Gastroesophageal sphincter (tissue), 4 donors: ENCODE measurements around the gene RANGAP1. TPM values are rescaled to one million over a fixed set of nuclear protein-coding genes. Genes with fewer than 3 reads are reported as not detected.

Source experiments
- ATAC-seq: fragments of 150-250 bp; one replicate; pipeline ENCODE4 v1.9.1; 2016; ENCODE audit warnings: mild to moderate bottlenecking, moderate library complexity
- H3K27ac ChIP-seq, 4 donors: fragments of 200-600 bp; sonication (generic) in 3 of 4; 1 replicate in 3 of 4; 2 replicates in 1 of 4; pipeline ENCODE4 v1.5.1; 2016 to 2019
- H3K27me3 ChIP-seq: fragments of 200-600 bp; sonication (generic); one replicate; pipeline ENCODE4 v1.5.1; 2019
- H3K36me3 ChIP-seq, 2 donors: fragments of 200-600 bp; sonication (generic); one replicate each; pipeline ENCODE4 v1.5.1; 2019; ENCODE audit warnings: control low read depth in 1 of 2
- H3K4me1 ChIP-seq, 3 donors: fragments of 200-600 bp; sonication (generic); 1 replicate in 2 of 3; 2 replicates in 1 of 3; pipeline ENCODE4 v1.5.1; 2016 to 2019; ENCODE audit warnings: control low read depth in 2 of 3
- H3K4me3 ChIP-seq, 2 donors: fragments of 200-600 bp; sonication (generic); one replicate each; pipeline ENCODE4 v1.5.1; 2019; ENCODE audit warnings: mild to moderate bottlenecking in 1 of 2, moderate library complexity in 1 of 2
- H3K9me3 ChIP-seq, 3 donors: fragments of 200-600 bp; sonication (generic); one replicate each; pipeline ENCODE4 v1.5.1; 2017 to 2019; ENCODE audit warnings: control low read depth in 2 of 3
- EP300 ChIP-seq: sonication (generic); formaldehyde crosslinking; IDR thresholded peaks from one replicate; pipeline ENCODE4 v1.6.1; 2017; ENCODE audit warnings: antibody characterized with exemption, mild to moderate bottlenecking
- POLR2A ChIP-seq, 2 donors: fragments of 450-650 bp; IDR thresholded peaks; one replicate each; pipeline ENCODE4 v1.6.1; 2017; ENCODE audit warnings: antibody characterized with exemption in 2 of 2, mild to moderate bottlenecking in 2 of 2, moderate library complexity in 1 of 2
- POLR2AphosphoS5 ChIP-seq: sonication (generic); formaldehyde crosslinking; IDR thresholded peaks from one replicate; pipeline ENCODE4 v1.6.1; 2017; ENCODE audit warnings: antibody characterized with exemption
- WGBS, 2 donors: methylation state at CpG; one replicate each; pipeline ENCODE4 v1.1.5; 2018; ENCODE audit warnings: low coverage in 1 of 2; 5-methylcytosine and 5-hydroxymethylcytosine counted together
- small RNA-seq, 4 donors: library from RNA; depleted of rRNA; stranded (forward); fragments of <200 nt; gene quantifications; one replicate each; pipeline ENCODE3, GENCODE V24; 2016
- total RNA-seq, 4 donors: library from RNA; depleted of rRNA; stranded (reverse); fragments of >200 nt; gene quantifications; one replicate each; pipeline ENCODE4 v1.1.0, GENCODE V29; 2016
- TF ChIP-seq, protein P1 (sequence below), 4 experiments: fragments of 200-600 bp in 2 of 4; fragments of 450-650 bp in 2 of 4; sonication (generic) in 1 of 4; IDR thresholded peaks; one replicate each; pipeline ENCODE4 v1.5.1; 2017 to 2019; ENCODE audit warnings: antibody characterized with exemption in 4 of 4, mild to moderate bottlenecking in 2 of 4, moderate library complexity in 2 of 4

RANGAP1 gene
- total RNA-seq, 4 donors from 2014 or later, result 47.9 to 91.5 (median 59.1) TPM

DNA sequence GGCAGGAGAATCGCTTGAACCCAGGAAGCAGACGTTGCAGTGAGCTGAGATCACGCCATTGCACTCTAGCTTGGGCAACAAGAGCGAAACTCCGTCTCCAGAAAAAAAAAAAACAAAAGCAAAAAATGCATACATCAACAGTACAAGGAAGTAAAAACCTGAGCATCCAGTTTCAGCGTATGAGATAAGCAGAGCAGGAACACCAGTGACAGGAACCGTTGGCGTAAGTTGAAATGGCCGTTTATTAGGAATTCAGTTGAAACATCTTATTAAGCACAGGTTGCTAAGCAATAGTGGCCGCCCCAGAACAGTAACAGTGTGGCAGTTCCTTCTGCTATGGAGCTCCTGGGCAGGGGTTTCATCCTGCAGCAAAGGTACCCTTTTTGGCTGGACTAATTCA, 84.8 kb downstream of the RANGAP1 start:
- peaks cover 0 to 29% (median 17%) of the 10 kb centered on the region in 3 donors for H3K4me1 ChIP-seq
- WGBS, 2 donors, result 64 to 76% methylated on average over 4 to 9 of the region's 10 CpGs
- no peaks in the 10 kb centered on the region for H3K9me3 ChIP-seq
- H3K27me3 ChIP-seq, result no peaks in the 10 kb centered on the region
- no peak overlapping the region for H3K4me3 ChIP-seq
- H3K36me3 ChIP-seq, result no peaks in the 10 kb centered on the region
- no peak for TF ChIP-seq POLR2AphosphoS5
- TF ChIP-seq, protein P1, sequence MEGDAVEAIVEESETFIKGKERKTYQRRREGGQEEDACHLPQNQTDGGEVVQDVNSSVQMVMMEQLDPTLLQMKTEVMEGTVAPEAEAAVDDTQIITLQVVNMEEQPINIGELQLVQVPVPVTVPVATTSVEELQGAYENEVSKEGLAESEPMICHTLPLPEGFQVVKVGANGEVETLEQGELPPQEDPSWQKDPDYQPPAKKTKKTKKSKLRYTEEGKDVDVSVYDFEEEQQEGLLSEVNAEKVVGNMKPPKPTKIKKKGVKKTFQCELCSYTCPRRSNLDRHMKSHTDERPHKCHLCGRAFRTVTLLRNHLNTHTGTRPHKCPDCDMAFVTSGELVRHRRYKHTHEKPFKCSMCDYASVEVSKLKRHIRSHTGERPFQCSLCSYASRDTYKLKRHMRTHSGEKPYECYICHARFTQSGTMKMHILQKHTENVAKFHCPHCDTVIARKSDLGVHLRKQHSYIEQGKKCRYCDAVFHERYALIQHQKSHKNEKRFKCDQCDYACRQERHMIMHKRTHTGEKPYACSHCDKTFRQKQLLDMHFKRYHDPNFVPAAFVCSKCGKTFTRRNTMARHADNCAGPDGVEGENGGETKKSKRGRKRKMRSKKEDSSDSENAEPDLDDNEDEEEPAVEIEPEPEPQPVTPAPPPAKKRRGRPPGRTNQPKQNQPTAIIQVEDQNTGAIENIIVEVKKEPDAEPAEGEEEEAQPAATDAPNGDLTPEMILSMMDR (IDR thresholded peaks at IDR 0.05), result no peak
- TF ChIP-seq EP300, result no peak
- no peak for TF ChIP-seq POLR2A (IDR thresholded peaks at IDR 0.05)
- ATAC-seq, result no peak
- H3K27ac ChIP-seq, result no peak overlapping the region

GRCh38 chr22:41198027-41198580, 87.9 kb downstream of the RANGAP1 start:
- WGBS, 2 donors, result 0 to 1% methylated on average over 6 to 9 of the region's 9 CpGs
- Histone ChIP-seq H3K36me3 (no peaks in the 10 kb centered on the region), H3K4me1 (peaks cover 0 to 19% (median 11%) of the 10 kb centered on the region in 3 donors), H3K27me3 (no peaks in the 10 kb centered on the region), H3K9me3 (no peaks in the 10 kb centered on the region), H3K4me3 (peak overlapping the region; percentile 38 to 66), H3K27ac (peak overlapping the region in 3 of 4 donors; percentile 60 to 65 (median 60))
- TF ChIP-seq EP300, result no peak
- no peak for TF ChIP-seq POLR2A (IDR thresholded peaks at IDR 0.05)
- TF ChIP-seq POLR2AphosphoS5, result no peak
- TF ChIP-seq, protein P1 (IDR thresholded peaks at IDR 0.05), result no peak
- no peak for ATAC-seq

DNA sequence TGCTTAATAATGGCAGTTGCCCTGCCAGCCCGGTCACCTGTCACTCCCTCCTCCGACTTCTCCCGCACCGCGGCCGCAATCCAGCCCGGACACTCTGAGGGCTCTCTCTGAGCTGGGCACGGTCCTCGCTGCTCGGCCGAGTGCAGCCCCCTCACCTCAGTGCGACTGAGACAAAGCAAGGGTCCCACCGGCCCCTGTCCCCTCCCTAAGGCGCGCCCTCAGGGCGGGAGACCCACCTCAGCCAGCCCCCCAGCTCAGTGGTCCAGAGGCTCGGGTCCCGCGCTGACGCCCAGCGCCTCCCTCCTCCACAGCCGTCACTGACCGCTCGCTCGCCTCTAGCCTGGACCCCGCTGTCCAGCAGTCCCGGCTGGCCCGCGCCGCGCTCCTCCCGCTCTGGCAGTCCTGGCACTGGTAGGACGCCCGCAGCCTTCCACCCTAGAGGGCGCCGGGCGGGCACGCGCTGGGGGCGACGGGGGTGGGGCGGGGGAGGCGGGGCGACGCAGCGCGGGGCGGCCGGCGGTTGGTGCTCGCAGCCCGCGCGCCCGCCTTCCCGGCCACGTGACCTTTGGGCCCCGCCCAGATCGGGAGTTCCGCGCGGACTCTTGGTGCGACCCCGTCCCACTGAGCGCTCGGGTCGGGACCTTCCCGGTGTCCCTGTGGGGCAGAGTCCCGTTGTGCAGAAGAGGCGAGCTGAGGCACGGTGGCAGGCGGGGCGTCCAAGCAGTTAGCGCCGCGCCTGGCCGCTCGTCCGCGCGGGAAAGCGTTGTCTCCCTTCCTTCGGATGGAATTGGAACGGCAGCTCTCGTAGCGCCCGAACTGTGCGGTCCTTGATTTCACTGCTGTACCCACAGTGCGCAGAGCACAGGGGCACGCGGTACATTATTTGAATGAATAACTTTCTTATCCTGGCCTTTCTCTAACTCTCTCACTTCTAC, 88.7 kb downstream of the RANGAP1 start:
- Histone ChIP-seq H3K27me3 (no peaks in the 10 kb centered on the region), H3K27ac (peak overlapping the region in 3 of 4 donors; percentile 60 to 65 (median 60)), H3K36me3 (no peaks in the 10 kb centered on the region), H3K4me1 (peaks cover 0 to 19% (median 11%) of the 10 kb centered on the region in 3 donors), H3K4me3 (peak overlapping the region; percentile 38 to 66), H3K9me3 (no peaks in the 10 kb centered on the region)
- no CpG with 5 or more reads among the region's 91 CpGs for WGBS, 2 donors
- TF ChIP-seq EP300 (no peak), POLR2A (IDR thresholded peaks at IDR 0.05) (peak in 1 of 2 donors; percentile 19), POLR2AphosphoS5 (peak; percentile 29)
- TF ChIP-seq, protein P1 (IDR thresholded peaks at IDR 0.05), result peak in 3 of 4 experiments; percentile 30 to 38 (median 32)
- peak; percentile 95 for ATAC-seq

Small RNA genes lying within 50 kb of the gene (small RNA-seq; reads per million reads assigned to genes)
- 0 reads per million in 4 donors for gene MIR6889

Other genes starting within 250 kb of the RANGAP1 start
- 100 to 1,000 TPM in 1 of 4 donors, 10 to 100 TPM in 3; 57.8 to 107 (median 79.2) TPM for gene EP300, start 193.6 kb downstream of the RANGAP1 start, total RNA-seq
- 10 to 100 TPM; 11.9 to 27.5 (median 21.6) TPM for gene L3MBTL2, start 80.9 kb downstream of the RANGAP1 start, total RNA-seq
- 10 to 100 TPM in 1 of 4 donors, 1 to 10 TPM in 3; 5.9 to 12.6 (median 7.4) TPM for gene CHADL, start 45.3 kb downstream of the RANGAP1 start, total RNA-seq
- 10 to 100 TPM; 39.0 to 65.2 (median 39.5) TPM for gene ZC3H7B, start 15.3 kb upstream of the RANGAP1 start, total RNA-seq
- 10 to 100 TPM; 26.1 to 50.7 (median 37.0) TPM for gene TEF, start 95.8 kb upstream of the RANGAP1 start, total RNA-seq
- 100 to 1,000 TPM in 1 of 4 donors, 10 to 100 TPM in 3; 59.3 to 163 (median 84.1) TPM for gene TOB2, start 160.6 kb upstream of the RANGAP1 start, total RNA-seq
- 10 to 100 TPM; 26.7 to 44.5 (median 39.2) TPM for gene PHF5A, start 182.5 kb upstream of the RANGAP1 start, total RNA-seq
- 100 to 1,000 TPM; 115 to 227 (median 132) TPM for gene ACO2, start 182.9 kb upstream of the RANGAP1 start, total RNA-seq